ENCODE results near the gene TRPV6. TPM values are rescaled to one million over a fixed set of nuclear protein-coding genes. Genes with fewer than 3 reads are reported as not detected.

The TRPV6 gene
- total and polyA plus RNA-seq, 9 donors, result 0.03 to 9.7 (median 0.51) TPM; not detected in 4

- H3K9me3 ChIP-seq, result no peaks in the 10 kb centered on the region
- H3K27ac ChIP-seq, result no peak overlapping the region
- WGBS, 3 donors, result 83 to 87% (median 87%) methylated on average over 7 of the region's 7 CpGs
- H3K36me3 ChIP-seq, result no peaks in the 10 kb centered on the region
- H3K27me3 ChIP-seq, result no peaks in the 10 kb centered on the region
- DNase-seq, result no peak
- no peak for TF ChIP-seq EP300 (IDR thresholded peaks at IDR 0.05)
- no peak for TF ChIP-seq CTCF (IDR thresholded peaks at IDR 0.05)
- TF ChIP-seq POLR2A (IDR thresholded peaks at IDR 0.05), result no peak
- no peaks in the 10 kb centered on the region for H3K4me1 ChIP-seq (ENCODE audit: insufficient read depth)
- H3K4me3 ChIP-seq, result no peak overlapping the region
- intact Hi-C loops (cut with DNase I), result loop anchor here in 1 of 4 donors (10.0 kb wide), 1 partner anchor 340 kb away; no protein-coding TSS in a partner anchor
These were observed 11.1 kb downstream of the TRPV6 start for GRCh38 chr7:142874409-142874808.

GRCh38 chr7:142873871-142874270, 11.7 kb downstream of the TRPV6 start:
- Histone ChIP-seq H3K4me3 (no peak overlapping the region), H3K4me1 (ENCODE audit: insufficient read depth) (no peaks in the 10 kb centered on the region), H3K27ac (no peak overlapping the region), H3K9me3 (no peaks in the 10 kb centered on the region), H3K36me3 (no peaks in the 10 kb centered on the region), H3K27me3 (no peaks in the 10 kb centered on the region)
- TF ChIP-seq CTCF (IDR thresholded peaks at IDR 0.05) (no peak), POLR2A (IDR thresholded peaks at IDR 0.05) (no peak)
- intact Hi-C loops (cut with DNase I), result loop anchor here in 1 of 4 donors (10.0 kb wide), 1 partner anchor 341 kb away; no protein-coding TSS in a partner anchor
- no peak for DNase-seq
- 85 to 92% (median 86%) methylated on average over 5 of the region's 5 CpGs for WGBS, 3 donors

GRCh38 chr7:142873281-142873784, 12.2 kb downstream of the TRPV6 start:
- no peak for DNase-seq
- Histone ChIP-seq H3K4me1 (ENCODE audit: insufficient read depth) (no peaks in the 10 kb centered on the region), H3K27me3 (no peaks in the 10 kb centered on the region), H3K4me3 (no peak overlapping the region), H3K36me3 (no peaks in the 10 kb centered on the region), H3K27ac (no peak overlapping the region), H3K9me3 (no peaks in the 10 kb centered on the region)
- TF ChIP-seq POLR2A (IDR thresholded peaks at IDR 0.05) (no peak), EP300 (IDR thresholded peaks at IDR 0.05) (no peak), CTCF (IDR thresholded peaks at IDR 0.05) (no peak)
- intact Hi-C loops (cut with DNase I), result loop anchor here in 1 of 4 donors (10.0 kb wide), 1 partner anchor 341 kb away; no protein-coding TSS in a partner anchor
- 78 to 87% (median 81%) methylated on average over 11 of the region's 11 CpGs for WGBS, 3 donors

GRCh38 chr7:142872106-142872675, 13.4 kb downstream of the TRPV6 start:
- WGBS, 3 donors, result 86 to 90% (median 86%) methylated on average over 15 of the region's 15 CpGs
- TF ChIP-seq EP300 (IDR thresholded peaks at IDR 0.05), result no peak
- TF ChIP-seq POLR2A (IDR thresholded peaks at IDR 0.05), result no peak
- no peak for TF ChIP-seq CTCF (IDR thresholded peaks at IDR 0.05)
- no peaks in the 10 kb centered on the region for H3K9me3 ChIP-seq
- H3K4me1 ChIP-seq (ENCODE audit: insufficient read depth), result no peaks in the 10 kb centered on the region
- no peak for DNase-seq
- no peaks in the 10 kb centered on the region for H3K36me3 ChIP-seq
- no peaks in the 10 kb centered on the region for H3K27me3 ChIP-seq
- intact Hi-C loops (cut with DNase I), result loop anchor here in 1 of 4 donors (10.0 kb wide), 1 partner anchor 343 kb away; no protein-coding TSS in a partner anchor
- H3K4me3 ChIP-seq, result no peak overlapping the region
- no peak overlapping the region for H3K27ac ChIP-seq

Data from ovary (tissue), 9 donors.